GM18867 (cell line): ENCODE data around the gene PDE10A.
"Not testable (repeated sequence)": the region's sequence is repeated elsewhere in the genome, so short reads cannot be mapped to it uniquely, and the experiment has no call there.

Source experiments
- ATAC-seq: cut with Tn5 transposase; IDR thresholded peaks from one replicate; pipeline ENCODE4 v1.9.1; 2021; ENCODE audit warnings: mild to moderate bottlenecking, moderate library complexity; ENCODE audit not compliant: unreplicated experiment

The PDE10A gene

DNA sequence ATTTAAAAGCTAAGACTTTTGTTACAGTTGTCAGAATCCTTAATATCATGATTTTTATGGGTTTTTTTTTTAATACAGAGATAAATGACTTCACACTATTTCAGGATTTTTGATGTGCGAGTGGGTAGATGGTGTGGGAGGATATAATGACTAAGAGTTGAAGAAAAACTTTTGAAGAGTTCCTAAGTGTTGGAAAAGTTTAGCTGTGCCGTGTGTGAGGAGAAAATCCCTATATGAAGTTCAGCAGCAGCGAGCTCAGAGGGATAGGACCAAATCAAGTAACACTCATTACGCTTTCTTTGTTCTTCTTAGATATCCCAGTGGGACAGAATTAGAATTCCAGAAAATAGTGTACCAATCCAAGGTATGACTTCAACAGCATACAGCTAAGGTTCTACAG is 34.1 kb downstream of the PDE10A start:
- ATAC-seq: no peak

DNA sequence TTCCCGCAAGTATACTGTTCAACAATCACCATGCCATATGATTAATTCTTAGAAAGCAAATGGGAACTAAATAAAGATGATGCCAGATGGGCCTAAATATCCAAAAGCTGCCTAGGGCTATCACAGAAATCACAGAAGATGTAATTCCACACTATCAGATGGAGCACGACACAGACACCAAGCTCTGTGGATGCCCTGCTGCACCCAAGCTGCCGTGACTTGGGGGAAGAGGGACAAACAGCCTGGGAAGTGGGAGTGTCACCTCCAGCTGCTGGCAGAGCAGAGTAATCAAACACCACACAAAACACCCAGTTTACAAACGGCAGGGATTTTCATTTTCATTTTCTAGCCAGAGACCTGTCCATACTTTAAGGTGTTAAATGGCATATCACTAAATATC is 35.7 kb downstream of the PDE10A start:
- no peak for ATAC-seq

DNA sequence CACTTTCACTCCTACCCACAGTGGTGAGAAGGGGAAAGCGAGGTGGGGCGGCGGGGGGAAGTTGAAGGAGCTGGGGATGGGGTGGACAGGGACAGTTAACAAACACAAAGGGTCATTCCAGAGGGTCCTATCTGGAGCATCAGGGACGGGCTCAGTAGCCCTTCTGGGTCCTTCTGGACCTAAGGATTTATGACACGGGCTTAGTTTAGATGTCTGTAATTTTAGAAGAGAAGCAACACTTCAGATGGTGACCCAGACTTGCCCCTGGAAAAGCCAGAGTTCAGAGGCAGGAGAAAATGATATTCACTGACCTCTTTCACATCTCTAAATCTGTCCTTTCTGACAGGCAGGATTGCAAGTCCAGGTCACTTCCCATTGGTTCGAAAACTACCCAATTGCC is 36.3 kb downstream of the PDE10A start:
- ATAC-seq: no peak

DNA sequence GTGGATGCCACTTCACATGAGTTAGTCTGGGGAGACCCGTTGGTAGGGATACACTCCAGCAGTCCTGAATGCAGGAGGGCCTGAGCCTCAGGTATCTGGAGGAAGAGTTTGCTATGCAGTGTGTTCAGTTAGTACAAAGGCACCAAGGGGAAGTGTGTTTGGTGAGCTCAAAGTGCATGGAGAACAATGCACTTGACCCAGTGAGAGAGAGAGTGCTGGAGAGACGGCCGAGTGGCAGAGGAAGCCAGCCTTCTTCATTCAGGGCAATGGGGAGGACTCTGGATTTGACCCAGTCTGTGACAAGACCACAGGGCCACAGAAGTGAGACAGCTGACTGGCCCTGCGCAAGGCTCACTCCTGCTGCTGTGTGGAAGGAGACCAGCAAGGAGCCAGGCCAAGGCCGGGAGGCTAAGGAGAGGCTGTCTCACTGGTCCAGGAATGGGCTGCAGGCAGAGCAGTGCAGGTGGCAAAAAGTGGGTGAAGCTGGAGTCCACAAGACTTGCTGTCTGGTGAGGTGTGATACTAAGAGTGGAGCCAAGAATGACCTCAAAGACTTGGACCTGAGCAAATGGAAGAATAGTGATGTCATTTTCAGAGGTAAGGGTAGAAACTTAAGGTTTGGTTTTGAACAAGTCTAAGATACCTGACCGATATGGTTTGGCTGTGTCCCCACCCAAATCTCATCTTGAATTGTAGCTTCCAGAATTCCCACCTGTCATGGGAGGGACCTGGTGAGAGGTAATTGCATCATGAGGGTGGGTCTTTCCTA is 38.0 kb downstream of the PDE10A start:
- ATAC-seq: no peak

DNA sequence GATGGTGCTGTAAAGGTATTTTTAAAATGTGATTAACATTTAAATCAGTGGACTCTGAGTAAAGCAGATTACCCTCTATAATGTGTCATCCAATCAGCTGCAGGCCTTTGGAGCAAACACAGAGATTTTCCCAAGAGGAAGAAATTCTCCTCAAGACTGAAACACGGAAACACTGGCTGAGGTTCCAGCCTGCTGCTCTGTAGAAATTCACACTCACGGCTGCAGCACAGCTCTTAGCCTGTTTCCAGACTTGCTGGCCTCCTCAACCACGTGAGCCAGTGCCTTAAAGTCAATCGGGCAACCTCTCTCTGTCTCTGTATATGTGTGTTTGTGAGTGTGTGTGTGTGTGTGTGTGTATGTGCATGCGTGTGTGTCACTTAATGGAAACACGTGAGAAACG is 41.1 kb downstream of the PDE10A start:
- ATAC-seq: no peak

DNA sequence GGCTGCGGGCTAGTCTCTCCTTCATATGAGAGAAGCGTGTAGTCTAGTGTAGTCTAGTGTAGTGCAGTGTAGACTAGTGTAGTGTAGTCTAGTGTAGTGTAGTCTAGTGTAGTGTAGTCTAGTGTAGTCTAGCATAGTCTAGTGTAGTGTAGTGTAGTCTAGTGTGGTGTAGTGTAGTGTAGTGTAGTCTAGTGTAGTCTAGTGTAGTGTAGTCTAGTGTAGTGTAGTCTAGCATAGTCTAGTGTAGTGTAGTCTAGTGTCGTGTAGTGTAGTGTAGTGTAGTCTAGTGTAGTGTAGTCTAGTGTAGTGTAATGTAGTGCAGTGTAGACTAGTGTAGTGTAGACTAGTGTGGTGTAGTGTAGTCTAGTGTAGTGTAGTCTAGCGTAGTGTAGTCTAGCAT is 44.1 kb downstream of the PDE10A start:
- not testable (repeated sequence) for ATAC-seq

DNA sequence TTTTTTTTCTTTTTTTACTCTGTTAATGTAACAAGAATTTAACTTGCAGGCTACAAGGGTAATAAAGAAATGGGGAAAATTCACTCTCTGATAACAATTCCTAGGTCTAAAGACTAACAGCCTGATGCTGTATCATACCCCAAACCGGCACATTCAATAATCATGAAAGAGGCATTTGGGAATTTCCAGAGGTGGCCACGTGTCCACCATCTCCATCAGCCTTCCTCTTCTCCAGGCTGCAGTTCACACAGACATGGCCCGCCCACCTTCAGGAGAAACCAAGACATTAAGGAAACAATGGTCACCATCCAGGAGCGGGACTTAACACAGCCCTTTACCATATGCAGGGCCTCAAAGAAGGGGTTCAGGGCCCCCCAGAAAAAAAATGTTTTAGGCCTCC is 44.8 kb downstream of the PDE10A start:
- no peak for ATAC-seq

DNA sequence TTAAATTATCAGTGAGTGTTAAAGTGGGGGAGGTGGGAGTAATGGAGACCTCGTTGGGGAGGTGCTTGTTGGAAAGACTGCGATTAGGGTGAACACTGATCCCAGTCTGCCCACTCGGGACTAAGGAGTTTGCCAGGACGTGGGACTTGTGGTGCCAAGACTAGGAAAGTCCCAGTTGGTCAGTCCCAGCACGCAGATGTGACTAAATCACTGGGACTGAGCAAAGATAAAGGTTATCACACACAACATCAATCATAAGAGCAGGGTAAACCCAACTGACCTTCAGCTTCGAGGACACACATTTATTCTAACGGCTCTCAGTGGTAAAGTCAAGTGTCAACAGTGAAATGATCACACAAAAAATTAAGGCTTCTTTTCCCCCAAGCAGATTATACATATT is 45.5 kb downstream of the PDE10A start:
- ATAC-seq: no peak

DNA sequence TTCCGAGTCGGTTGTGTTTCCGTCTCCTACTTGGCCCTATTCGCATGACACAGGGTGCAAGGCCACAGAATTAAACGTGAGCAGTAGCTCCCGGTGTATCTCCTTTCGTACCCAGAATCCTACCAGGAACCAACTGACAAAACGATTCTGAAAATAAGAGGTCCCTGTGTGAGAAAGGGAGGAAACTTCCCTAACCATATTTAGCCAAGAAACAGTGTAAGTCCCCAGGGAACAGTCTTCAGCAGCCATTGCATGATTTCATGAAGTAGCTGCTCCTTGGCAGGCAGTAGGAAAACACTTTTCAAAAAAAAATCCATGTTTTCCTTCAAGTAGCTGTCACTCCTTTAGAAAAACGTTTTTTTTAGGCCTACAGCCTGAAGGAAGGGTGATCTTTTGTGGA is 46.9 kb downstream of the PDE10A start:
- no peak for ATAC-seq

DNA sequence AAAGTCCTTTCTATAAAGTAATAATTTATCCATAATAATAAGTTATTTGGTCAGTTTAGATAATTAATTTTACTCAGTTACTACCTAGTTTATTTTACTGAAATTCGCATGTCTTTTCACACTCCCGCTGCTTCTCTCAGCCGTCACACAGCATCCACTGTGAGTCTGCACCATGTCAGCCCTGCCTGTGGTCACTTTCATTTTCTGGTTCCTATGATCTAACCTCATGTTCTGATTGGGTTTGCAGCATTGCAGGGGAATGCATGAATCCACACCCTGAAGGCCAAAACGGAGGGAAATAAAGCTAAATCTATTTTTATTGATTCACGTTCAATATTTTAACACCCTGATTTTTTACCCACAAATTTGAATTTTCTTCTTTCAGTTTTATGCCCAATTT is 47.4 kb downstream of the PDE10A start:
- peak; percentile 70 for ATAC-seq

DNA sequence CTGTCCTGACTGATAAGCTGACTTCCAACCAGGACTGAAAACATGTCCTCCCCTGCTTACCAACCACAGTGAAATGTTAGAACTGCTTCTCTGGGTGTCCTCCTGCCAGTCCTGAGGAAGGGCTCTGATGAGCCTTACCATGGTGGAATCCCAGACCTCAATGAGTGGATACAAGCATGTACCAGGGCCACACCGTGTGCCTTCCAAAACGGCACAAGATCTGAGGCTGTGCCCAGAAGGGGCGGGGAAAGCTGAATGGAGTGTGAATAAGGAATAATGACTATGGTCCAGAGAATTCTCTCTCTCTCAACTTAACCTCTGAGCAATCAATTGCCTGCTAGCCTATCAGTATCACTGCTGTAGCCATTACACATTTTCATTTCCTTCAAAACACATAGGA is 51.7 kb downstream of the PDE10A start:
- ATAC-seq: no peak

DNA sequence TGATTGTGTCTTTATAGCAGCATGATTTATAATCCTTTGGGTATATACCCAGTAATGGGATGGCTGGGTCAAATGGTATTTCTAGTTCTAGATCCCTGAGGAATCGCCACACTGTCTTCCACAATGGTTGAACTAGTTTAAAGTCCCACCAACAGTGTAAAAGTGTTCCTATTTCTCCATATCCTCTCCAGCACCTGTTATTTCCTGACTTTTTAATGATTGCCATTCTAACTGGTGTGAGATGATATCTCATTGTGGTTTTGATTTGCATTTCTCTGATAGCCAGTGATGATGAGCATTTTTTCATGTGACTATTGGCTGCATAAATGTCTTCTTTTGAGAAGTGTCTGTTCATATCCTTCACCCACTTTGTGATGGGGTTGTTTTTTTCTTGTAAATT is 54.5 kb downstream of the PDE10A start:
- not testable (repeated sequence) for ATAC-seq

DNA sequence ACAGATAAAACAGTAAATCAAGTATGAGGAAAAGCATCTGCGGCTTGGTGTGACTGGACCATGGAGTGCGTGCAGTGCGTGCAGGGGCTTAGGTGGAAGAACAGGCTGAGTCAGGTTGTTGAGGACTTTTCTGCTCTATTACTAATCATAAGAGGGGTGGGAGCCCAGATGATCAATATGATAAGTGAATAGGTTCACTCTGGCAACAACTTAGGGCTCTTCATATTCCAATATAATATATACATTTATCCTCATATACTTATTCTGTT is 56.4 kb downstream of the PDE10A start:
- ATAC-seq: no peak

DNA sequence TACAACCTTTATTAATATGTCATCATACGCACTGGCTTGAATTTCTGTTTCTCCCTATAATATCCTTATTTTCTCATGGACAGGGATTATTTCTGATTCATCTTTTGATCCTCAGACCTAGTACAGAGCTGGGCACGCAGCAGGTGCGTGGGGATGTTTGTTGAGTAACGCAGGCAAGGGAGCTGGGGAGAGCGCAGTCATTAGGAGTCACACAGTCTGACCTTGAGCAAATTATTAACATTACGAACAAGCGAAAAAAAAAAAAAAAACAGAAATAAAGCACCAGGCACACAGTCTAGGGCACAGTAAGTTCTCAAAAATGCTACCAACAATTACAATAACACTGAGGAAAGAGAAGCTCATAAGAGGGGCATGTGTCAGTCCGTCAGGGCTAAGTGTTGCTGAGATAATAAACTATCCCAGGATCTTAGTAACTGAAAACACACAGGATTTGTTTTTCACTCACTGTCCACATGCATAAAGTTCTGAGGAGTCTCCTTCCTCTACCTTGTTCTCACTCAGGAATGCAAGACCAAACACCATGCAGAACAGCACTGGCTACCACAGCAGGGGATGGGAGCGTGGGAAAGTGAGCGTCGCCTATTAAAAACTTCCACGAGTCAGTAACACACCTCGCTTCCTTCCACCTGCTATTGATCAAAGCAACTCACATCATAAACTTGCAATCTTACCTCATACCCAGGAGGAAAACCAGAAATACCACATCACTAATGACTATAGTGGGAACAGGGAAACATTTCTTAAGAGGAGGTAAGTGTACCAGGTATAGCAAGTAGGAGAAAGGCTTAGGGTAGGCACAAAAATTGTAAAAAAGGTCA is 56.9 kb downstream of the PDE10A start:
- no peak for ATAC-seq

DNA sequence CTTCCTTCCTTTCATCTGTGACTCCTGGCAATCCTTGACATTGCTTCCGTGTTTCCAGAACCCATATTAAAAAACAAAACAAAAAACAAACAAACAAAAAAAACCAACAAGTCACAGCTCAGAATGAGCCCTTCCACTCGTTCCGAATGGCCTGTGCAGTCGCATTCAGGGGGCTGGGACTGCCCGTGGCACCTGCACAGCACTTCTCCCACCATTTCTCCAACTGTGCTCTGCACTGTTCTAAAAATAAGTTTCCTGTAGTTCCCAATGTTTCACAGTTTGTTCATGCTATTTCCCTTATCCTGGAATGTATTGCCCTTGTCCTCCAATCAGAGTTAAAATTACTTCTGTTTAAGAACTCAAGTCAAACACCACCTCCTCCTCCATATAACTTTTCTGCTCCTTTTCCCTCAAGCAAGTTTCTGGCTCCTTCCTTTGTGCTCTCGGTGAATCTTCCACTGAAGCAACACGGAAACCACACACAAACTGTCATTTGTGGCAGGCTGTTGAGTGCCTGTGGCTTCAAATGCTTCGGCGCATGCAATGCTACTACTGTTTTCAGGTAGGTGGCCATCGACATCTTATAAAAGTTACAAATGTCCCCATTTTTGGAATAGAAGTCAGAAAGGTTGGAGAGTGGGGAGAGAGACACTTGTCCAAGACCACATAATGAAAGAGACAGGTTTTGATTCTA is 57.7 kb downstream of the PDE10A start:
- no peak for ATAC-seq

DNA sequence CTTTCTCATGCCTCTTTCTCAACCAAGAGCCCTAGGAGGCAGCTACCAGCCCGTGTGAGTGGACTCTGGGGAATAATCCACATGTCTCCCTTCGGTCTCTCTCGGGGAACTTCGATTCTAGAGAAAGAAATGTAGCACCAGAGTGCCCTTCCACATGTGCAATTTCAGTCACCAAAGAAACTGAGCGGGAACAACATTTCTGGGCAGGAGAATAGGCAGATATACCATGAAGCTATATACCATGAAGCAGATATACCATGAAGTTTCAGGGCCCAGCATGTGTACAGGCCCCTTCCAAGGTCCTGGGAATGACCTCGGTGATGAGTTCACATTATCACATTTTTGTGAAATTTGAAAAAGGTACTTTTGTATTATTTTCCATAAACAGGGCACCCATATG is 60.8 kb downstream of the PDE10A start:
- no peak for ATAC-seq

DNA sequence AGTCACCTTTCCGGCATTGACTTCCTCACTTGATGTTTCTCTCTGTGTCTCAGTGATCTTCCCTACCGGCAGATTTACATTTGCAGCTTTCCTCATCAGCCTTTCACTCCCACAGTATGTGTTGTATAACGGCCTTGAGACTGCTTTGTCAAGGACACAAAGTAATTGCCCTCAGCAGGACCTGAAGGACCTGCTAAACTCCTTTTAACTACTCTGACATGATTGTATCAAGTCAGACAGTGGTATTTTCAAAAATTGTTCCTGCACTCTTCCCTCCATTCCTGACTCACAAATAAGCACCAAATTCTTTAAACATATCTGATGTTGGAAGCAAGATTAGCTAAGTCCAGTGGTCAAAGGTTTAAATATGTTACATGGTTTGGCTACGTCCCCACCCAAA is 62.4 kb downstream of the PDE10A start:
- ATAC-seq: no peak

DNA sequence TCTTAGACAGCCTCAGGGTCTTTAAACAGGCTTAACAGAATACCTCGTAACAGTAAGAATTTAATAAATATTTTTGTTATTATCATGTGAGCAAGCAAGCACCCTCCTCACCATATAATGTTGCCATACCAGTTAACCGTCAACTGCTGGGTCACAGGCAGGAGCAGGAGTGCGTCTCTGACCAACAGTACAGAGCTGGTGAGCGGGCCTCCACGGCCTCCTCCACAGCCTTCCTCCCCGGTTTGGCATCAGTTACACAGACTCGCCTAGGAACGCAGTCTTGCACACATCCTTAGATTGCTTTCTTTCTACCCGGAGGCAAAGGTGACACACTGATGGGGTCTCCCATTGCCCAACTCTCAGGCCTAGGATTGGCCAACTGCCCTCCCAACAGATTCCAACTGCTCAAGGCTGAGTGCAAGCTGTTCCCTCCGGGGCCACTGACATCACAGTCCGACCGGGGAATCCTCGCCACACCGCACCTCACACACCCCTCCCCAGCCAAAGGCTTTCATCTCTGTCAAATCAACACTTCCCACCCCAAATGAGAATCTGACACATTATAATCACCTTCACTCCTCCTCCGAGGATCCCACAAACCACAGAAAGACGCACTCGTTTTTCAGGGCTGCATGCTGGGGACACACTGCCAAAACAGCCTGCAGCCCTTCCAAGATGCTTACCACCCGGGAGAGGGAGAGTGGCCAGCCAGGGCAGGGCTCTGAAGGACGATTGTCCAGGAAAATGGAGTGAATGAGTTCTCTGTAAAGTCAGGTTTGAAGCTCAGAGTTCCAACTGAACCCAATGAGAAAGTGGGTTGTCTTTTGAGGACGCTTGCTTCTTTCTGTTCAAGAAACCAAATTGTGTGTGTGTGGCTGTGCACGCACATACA is 63.2 kb downstream of the PDE10A start:
- no peak for ATAC-seq

DNA sequence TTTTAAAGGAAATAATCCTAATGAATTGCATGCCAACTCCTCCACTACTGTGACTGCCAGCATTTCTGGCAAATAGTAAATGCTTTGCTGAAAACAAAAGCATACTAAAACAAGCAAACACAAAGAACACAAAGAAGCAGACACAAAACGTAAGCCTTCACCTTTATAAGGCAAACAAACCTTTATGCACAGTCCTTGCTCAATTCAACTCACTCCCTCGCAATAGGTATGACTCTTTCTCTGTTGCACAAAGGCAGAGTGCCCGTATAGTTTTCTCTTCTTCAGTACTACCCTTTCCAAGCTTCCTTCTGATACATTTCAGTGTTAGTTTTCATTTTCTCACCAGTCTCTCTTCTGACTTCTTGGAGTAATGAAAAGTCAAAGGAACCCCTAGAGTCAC is 63.9 kb downstream of the PDE10A start:
- ATAC-seq: no peak

DNA sequence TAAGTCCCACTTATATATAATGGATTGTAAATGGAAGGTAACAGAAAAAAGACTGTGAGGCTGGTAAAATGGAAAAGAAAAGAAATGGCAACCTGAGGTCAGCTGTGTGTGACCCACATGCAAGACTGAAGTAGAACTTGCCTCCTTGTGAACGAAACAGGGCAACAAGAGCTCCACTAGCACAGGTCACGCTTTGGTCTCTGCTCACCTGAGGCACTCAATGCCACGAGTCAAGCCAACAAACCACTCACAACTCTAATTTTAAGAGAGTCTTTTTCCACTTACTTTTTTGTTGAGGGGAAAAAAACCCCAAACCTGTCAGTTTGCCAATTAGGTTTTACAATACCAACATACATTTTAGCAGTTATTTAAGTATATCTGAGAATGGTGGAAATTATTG is 65.2 kb downstream of the PDE10A start:
- no peak for ATAC-seq
